Activated T-cell treated with anti-CD3 and anti-CD28 coated beads, Interleukin-2, amount 50 U/mL, for 48 hours (primary cell): ENCODE measurements around the gene KSR2.
"Not testable (repeated sequence)": the region's sequence is repeated elsewhere in the genome, so short reads cannot be mapped to it uniquely, and the experiment has no call there.

Source experiments
- DNase-seq, 2 experiments: peaks; one replicate each; pipeline ENCODE4 v3.0.0-alpha.2; 2020

Gene KSR2

DNA sequence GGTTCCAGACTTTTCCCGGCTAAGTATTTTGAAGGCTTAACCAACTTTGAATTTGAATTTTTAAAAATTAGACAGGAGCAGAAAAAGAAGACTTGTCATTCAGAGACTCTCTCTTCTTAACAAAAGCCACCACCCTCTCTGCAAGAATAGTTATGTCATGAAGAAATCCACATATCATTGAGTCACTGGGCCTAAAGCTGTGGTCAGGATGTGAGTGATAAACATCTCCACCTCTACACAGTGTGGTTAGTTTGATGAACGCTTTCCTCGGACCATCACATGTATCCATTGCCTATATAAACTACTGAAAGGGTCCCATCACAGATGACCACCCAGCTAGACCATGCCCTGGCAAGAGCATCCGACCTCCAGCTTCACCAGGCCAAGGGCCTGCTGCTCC, 226.1 kb downstream of the KSR2 start:
- DNase-seq = no peak

DNA sequence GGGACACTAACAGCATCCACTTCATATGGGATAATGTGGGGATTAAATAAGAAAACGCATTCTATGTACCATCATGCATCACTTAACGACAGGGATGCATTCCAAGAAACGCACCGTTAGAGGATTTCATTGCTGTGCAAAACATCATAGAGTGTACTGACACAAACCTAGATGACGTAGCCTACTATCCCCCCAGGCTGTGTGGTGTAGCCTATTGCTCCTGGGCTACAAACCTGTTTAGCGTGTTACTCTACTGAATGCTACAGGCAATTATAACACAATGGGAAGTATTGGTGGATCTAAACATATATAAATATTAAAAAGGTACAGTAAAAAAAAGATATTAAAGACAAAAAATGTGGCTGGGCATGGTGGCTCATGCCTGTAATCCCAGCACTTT, 230.6 kb downstream of the KSR2 start:
- DNase-seq = no peak

DNA sequence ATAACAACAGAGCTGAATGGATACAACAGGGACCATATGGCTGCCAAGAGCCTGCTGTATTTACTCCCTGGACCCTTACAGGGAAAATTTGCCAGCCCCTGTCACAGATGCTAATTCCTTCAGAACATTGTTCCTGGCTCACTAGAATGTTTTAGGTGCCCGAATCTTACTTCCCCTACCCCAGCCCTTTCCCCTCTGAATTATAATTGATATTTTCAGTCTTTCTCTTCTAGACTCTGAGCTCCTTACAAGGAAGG, 235.3 kb downstream of the KSR2 start:
- no peak for DNase-seq

DNA sequence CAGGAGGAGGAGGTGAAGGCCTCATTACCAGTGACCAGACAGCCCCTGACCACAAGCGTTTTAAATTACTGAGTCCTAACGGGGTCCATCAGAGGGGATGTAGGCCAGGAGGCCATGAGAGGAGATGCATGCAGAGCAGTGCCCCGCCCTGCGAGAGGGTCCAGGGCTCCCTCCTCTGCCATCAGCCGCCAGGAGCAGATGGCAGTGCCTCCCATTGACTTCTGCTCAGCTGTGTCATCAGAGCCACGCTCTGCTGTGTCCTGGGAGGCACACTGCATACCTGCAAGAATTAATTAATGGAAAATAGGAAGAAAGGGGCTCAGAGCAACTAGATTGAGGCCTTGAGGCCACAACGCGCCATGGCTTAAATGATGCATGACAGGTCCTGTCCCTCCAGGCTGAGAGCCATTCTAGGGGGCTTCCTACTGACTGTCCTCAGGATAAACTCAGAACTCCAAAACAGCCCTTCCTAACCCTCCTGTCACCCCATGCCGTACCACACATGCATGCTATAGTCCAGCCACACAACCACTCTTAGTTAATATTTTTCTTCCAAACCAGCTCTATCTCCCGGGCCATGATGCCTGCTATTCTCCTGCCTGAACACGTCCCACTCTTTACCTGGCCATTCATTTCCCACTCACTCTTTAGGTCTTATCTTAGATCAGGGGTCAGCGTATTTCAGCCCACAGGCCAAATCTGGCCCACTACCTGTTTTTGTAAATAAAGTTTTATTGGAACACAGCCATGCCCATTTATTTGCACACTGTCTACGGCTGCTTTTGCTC, 235.8 kb downstream of the KSR2 start:
- no peak for DNase-seq

DNA sequence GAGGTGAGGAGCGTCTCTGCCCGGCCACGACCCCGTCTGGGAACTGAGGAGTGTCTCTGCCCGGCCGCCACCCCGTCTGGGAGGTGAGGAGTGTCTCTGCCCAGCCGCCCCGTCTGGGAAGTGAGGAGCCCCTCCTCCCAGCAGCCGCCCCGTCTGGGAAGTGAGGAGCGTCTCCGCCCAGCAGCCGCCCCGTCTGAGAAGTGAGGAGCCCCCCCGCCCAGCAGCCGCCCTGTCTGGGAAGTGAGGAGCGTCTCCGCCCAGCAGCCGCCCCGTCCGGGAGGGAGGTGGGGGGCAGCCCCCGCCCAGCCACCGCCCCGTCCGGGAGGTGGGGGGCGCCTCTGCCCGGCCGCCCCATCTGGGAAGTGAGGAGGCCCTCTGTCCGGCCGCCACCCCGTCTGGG, 237.7 kb downstream of the KSR2 start:
- not testable (repeated sequence) for DNase-seq

DNA sequence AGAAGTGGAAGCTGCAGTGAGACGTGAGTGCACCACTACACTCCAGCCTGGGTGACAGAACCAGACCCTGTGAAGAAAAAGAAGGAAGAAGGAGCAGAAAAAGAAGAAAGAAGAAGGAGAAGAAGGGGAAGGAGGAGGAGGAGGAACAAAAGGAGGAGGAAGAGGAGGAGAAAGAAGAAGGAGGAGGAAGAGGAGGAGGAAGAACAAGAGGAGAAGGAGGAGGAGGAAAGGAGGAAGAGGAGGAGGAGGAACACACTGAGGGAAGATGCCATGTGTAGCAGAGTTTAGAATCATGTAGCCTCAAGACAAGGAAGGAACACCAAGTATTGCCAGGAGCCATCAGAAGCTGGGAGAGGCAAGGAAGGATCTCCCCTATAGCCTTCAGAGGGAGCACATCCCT, 241.5 kb downstream of the KSR2 start:
- DNase-seq = no peak

DNA sequence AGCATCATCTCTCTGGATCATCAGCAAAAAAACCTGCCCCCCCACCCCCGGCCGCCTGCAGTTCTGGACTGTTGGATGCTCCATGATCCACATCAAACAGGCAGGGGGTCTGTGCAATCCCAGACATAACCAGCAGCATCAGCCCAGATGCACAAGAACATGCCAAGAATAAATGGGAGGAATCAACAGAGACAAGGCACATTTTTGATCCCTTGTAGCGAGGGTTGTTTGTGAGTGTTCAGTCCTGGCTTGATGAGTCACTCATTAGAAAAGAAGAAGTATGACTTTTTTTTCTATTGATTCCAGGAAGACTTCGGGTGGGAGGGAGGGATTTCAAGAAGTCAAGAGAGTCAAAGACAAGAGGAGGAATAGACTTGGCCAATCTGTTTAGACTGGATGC, 244.2 kb downstream of the KSR2 start:
- DNase-seq = no peak

DNA sequence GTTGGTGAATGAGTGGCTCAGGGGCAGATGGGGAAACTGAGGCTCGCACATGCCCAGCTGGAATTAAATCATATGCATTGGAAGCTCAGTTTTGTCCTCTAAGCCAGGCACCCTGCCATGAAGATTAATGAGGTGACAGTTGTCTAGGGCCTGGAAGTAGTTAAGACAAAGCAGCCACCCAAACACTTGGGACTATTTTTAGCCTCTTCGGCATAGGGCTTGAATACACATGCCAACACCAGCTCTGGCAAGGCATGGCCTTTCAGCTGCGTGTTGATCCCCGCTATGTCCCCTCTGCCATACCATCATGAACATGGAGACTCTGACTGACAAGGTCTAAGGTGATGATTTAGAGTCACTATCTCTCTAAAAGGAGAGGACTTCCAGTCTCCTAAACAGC, 250.2 kb downstream of the KSR2 start:
- DNase-seq = no peak

DNA sequence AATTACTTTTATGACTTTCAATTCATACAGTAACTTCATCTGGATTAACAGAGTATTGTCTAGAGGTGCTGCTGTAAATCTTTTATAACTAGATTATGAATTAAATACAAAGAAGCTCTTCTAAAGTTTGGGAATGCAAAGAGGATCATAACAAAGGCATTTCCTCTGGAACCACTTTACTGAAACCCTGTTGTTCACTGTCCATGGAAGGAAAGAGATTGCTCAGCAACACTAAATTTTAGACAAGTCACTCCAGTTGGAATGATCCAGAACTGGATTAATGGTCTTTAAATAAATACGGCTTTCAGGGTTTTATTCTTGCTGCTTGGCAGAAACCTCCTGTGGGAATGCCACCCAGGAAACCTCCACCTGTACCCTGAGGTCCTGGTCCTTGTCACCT, 250.6 kb downstream of the KSR2 start:
- DNase-seq = no peak

DNA sequence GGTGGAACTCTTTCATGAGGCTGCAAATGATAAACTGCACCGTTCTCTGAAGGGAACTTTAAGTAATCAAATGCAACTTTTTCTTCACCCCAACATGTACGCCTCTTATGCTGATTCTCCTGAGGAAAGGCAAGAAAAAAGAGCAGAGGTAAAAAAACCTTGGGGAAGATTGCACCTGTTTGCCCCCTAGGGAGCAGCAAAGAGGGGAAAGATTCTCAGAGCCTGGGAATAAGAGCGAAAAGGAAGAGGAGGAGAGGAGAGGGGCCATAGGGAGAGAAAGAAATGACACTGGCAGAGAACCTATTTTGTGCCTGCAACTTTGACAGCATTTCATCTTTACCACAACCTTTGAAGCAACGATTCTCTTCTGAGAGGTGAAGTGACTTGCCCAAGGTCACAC, 254.6 kb downstream of the KSR2 start:
- DNase-seq = no peak

DNA sequence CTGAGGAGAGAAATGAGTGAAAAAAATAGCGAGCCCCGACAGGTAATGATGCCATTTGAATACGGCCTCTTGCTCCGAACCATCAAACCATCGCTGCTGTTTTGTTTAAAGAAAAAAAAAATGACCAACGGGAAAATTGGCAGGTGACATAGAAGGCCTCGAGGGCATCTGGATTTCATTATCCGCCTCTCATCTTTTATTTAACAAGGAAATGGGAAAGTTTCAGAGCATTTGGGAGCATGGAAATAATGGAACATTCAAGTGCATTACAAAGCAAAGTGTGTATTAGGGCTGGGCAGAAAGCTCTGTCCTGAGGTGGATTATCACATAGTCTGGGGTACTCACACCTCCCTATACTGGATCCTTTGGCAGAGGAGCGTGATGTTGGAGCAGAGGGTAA, 258.7 kb downstream of the KSR2 start:
- DNase-seq = no peak

DNA sequence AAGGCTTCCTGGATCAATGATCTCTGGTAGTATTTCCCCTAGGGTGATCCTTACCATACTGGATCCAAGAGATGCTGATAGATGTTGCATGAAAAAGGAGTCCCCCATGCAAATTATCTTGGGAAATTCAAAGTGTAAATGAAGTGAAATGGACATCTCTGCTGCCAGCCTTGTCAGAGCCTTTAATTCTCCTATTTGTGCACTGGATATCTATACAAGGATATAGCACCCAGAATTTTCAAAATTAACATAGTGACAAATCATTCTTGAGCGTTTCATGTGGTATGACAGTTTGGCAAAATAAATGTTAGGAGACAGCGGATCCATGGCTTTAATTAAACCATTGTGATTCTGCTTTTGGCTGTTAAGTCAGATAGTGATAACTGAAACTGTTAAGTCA, 260.9 kb downstream of the KSR2 start:
- no peak for DNase-seq

DNA sequence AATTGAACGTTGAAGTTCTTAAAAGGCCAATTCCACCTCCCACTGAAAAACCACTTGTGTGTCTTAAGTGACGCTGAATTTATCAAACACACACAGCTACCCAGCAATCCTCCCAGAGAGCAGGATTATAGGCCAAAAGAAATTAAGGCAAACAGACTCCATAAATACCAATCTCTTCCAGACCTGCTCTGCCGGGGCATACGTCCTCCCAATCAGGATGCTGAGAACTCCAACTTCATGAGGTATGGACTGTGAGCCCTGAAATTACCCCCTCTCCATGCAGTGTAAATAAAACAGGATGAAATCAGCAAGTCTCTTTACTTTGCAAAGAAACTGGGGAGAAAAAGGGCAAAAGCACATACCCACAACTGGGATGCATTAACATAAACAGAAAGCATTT, 265.2 kb downstream of the KSR2 start:
- no peak for DNase-seq

DNA sequence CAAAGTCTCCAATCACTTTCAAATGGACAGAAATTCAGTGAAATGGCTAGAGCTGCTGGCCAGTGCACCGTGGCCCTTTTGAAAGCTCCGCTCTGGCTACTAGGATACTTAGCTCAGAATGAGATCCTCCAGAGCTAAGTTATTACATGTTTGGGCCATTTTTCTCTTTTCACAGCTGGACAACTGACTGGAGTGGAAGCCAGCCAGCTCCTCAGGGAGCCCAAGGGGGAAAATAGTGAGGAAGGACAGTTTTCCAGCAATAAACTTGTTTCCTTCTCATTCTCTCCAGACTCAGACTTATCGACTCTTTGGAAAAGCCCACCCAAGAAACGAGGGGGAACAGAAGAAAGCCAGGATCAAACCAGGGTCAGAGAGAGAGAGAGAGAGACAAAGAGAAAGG, 266.0 kb downstream of the KSR2 start:
- no peak for DNase-seq

DNA sequence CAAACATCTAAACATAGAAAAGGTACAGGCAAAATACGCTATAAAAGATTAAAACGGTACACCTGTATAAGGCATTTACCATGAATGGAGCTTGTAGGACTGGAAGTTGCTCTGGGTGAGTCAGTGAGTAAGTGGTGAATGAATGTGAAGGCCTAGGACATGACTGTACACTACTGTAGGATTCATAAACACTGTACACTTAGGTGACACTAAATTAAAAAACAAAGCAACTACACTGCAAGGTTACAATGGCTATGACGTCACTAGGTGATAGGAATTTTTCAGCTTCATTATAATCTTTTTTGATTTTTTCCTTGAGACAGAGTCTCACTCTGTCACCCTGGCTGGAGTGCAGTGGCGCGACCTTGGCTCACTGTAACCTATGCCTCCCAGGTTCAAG, 269.2 kb downstream of the KSR2 start:
- DNase-seq = no peak

DNA sequence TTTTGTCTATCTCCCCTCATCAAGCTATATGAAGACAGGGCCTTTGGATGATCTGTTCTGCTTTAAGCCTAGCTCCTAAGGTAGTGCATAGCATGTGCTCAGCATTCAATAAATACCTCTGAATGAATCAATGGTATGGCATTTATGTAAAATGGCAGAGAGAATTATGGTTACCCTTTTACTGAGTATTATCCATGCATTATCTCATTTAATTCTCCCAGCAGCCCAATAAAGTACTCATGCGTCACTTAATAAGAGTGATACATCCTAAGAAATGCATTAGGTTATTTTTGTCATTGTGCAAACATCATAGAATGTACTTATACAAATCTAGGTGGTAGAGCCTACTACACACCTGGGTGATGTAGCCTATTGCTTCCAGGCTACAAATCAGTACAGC, 269.7 kb downstream of the KSR2 start:
- no peak for DNase-seq

DNA sequence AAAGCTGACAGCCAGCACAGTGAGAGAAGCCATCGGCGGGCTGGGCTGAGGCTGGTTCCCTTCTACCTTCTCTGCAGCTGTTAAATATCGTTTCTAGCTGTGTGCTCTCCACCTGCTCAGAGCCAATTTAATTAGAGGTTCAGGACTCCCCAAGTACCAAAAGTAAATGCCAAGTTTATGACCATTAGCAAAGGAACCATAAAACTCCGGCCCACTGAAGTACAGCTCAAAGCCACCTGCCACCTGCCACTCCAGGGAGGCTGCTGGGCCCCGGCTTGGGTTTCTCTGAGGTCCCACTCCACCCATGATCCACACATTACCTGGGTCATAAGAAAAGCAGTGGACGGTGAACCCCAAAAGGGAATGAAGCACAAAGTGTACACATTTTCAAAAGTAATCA, 272.8 kb downstream of the KSR2 start:
- no peak for DNase-seq

DNA sequence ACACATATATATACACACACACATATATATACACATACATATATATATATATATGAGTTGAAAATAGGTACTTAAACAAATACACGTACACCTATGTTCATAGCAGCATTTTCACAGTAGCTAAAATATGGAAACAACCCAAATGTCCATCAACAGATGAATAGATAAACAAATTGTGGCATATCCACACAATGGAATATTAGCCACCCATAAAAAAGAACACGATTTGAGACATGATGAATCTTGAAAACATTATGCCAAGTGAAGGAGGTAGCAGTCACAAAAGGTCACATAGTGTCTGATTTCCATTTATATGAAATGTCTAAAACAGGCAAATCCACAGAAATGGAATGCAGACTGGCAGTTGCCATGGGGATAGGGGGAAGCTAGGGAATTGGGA, 276.3 kb downstream of the KSR2 start:
- no peak for DNase-seq

DNA sequence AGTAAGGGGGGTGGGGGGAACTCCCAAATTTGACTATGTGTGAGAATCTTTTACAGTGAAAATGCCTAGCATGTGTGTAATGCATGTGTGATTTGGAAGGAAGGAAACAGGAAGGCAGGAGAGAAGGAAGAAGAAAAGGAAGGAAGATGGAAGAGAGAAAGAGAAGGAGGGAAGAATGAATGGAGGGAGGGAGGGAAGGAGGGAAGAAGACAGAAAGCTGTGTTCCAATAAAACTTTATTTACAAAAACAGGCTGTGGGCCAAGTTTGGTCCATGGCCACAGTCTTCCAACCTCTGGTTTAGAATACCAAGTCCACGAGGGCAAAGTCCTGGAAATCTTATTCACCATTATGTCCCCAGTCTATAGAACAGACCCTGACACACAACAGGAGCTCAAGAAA, 278.9 kb downstream of the KSR2 start:
- DNase-seq = no peak

DNA sequence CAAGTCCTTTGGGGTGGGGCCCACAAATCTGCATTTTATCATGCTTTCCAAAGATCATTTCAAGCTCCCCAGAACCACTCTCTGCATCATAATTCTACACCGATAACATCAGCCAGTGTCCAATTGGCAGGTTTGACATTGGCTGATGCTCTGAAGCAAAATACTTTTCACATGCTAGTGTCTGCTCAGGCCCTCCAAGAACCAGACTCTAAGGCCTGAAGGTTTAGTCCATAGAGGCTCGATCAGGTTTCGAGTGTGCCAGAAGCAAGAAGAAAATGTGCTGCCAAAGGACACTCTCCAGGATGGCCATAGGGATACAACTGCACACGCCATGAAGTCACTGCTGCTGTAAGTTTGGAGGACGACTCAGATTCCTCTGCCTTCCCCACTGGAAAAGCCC, 280.3 kb downstream of the KSR2 start:
- no peak for DNase-seq

DNA sequence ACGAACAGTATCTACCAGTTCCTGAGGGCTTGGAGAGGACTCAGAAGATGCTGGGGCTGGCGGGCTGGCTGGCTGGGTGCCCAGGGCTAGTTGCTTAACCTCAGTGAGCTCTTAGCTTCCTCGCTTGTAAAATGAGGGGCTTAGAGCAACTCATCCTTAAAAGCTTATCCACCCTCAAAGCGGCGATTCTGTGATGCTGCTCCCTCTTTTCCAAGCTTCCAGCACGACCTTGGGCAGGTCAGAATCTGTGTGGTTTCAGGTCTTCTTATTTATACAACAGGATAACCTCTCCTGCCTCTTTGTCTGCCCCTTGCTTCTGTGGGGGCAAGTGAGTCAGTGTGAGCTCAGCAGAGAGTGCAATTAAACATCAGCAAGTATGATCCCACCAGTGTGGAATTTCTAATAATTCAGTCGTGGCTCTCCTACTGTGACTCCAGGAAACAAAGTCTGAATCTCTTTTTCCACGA, 281.8 kb downstream of the KSR2 start:
- DNase-seq = no peak

DNA sequence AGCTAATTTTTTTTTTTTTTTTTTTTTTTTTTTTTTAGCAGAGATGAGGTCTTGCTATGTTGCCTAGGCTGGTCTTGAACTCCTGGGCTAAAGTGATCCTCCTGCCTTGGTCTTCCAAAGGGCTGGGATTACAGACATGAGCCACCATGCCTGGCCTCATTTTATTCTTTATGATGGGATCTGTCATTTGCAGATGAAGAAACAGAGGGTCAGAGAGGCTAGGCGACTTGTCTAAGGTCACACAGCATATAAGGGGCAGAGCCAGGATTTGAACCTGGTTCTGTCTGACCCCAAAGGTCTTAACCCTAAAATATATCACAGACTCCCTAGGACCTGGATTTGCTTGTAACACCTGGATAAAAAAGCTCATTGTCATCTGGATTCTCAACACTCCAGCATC, 282.6 kb downstream of the KSR2 start:
- DNase-seq = no peak

DNA sequence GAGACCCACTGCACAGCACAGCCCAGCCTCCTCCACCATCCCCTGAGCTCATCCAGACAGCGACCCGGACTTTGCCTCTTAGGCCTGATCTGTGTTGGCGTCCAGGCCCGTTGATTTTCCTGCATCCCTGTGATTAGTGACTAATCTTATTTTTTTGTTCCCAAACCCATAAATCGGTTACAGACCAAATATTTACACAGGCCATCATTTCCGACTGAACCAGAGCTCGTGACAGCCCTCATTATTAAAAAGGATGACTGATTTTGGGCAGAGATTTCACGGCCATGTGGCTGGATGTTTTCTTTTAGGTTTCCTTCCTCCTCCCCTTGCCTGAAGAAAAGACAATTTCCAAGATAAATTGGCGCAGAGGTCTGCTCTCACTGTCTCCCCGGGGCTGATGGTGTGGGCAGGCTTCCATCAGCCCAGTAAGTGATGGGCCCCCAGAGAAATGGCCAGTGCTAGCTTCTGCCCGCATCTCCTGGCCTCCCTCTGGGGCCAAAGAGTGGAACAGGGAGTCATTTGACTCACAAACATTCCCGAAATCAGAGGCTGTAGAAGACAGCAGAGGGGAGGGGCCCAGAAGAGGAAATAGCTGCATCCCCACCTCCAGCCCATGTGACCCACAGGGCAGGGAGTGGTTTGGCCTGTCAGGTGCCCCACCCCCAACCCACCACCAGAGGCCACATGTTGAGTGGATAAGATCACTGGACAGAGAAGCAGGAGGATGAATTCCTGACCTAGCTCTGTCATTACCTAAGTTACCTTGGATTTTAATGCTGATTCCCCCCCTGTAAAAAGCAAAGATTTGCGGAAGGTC, 283.5 kb downstream of the KSR2 start:
- no peak for DNase-seq

DNA sequence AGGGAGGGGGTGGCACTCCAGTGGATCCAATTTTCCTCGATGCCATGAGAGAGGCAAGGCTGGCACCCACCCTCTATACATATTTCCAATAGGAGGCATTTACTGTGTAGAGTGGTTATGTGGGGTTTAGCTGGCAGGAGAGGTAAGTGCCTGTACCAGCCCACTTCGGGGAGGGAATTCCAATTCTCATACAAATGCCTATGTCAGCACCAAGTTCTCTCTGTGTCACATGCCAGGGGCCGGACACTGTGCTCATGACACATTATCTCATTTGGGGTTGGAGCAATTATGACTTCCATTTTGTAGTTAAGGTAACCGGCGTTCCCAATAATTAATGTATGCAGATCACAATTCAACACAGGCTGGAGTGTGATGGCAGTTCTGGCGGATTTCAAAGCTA, 284.3 kb downstream of the KSR2 start:
- DNase-seq = no peak

DNA sequence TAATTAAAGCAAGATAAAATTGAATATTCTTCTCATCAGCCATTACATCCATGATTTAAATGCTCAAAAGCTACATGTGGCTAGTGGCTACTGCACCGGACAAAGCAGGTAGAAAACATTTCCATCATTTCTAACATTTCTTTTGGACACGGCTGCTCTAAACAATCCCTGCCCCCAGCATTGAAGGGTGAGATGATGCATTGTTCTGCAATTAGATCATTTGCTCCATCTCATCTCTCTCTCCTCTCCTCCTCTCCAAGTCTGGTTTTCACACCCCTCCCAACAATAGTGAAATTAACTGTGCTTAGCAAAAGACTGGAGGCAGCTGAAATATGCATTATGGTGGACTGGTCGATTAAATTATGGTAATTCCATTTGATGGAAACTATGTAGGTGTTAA, 288.5 kb downstream of the KSR2 start:
- no peak for DNase-seq
